Mononuclear cell (primary cell): ENCODE measurements around the gene SORCS2. TPM values are rescaled to one million over a fixed set of nuclear protein-coding genes. Genes with fewer than 3 reads are reported as not detected.

ENCODE experiments used
- H3K27me3 ChIP-seq: 2 replicates; pipeline ENCODE4 v1.6.0; 2011; ENCODE audit warnings: low read length, control low read depth; ENCODE audit not compliant: insufficient read depth
- H3K4me1 ChIP-seq: 2 replicates; pipeline ENCODE4 v1.5.1; 2011; ENCODE audit warnings: mild to moderate bottlenecking, low read length, control low read depth; ENCODE audit not compliant: insufficient read depth
- H3K4me3 ChIP-seq: 2 replicates; pipeline ENCODE4 v1.5.1; 2011; ENCODE audit warnings: mild to moderate bottlenecking, low read length, moderate library complexity
- H3K9me3 ChIP-seq: 2 replicates; pipeline ENCODE4 v1.5.1; 2011; ENCODE audit warnings: low read depth, mild to moderate bottlenecking, control low read depth, low read length
- total RNA-seq: library from RNA; depleted of rRNA; stranded (reverse); fragments of >200 nt; gene quantifications from one replicate; pipeline ENCODE4 v1.2.3, GENCODE V29; 2012

SORCS2 gene
- total RNA-seq, 1 donor: 0.10 TPM

DNA sequence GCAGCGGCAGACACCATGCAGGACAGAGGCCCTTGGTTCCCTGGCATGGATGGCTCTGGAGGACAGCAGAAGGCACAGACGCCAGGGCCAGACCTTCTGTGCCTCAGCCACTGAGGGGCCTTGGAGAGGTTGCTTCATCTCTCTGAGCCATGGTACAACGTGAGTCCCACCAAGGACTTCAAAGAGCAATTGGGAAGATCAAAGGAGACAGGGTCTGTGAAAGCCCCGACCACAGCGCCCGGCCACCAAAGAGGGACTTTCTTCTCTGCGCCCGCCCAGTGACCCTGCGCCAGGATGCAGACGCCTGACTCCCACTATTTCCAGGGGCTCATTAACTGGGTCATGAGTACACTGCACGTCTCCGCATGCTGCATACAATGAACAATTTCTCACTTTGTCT is 573.3 kb downstream of the SORCS2 start:
- H3K4me3 ChIP-seq: no peak overlapping the region
- no peaks in the 10 kb centered on the region for H3K4me1 ChIP-seq
- H3K27me3 ChIP-seq: no peaks in the 10 kb centered on the region
- H3K9me3 ChIP-seq: no peaks in the 10 kb centered on the region

DNA sequence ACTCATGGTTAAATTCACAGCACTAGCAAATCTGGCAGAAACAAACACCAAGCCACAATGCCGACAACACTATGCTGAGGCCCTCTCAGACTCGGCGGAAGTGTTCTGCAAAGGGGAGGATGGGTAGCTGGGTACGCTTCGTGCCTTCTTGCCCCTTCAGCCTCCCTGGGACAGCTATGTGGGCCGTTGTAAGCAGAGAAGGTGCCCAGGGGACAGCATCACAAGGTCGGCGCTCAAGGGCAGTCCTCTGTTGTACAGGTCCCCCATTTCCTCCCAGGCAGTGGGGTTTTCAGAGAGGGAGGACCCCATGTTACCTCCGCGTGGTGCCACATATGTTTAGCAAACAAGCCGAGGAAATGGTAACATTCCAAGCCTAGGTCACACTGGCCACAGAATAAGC is 573.7 kb downstream of the SORCS2 start:
- H3K9me3 ChIP-seq: no peaks in the 10 kb centered on the region
- no peak overlapping the region for H3K4me3 ChIP-seq
- peaks cover 4% of the 10 kb centered on the region for H3K4me1 ChIP-seq
- H3K27me3 ChIP-seq: no peaks in the 10 kb centered on the region

DNA sequence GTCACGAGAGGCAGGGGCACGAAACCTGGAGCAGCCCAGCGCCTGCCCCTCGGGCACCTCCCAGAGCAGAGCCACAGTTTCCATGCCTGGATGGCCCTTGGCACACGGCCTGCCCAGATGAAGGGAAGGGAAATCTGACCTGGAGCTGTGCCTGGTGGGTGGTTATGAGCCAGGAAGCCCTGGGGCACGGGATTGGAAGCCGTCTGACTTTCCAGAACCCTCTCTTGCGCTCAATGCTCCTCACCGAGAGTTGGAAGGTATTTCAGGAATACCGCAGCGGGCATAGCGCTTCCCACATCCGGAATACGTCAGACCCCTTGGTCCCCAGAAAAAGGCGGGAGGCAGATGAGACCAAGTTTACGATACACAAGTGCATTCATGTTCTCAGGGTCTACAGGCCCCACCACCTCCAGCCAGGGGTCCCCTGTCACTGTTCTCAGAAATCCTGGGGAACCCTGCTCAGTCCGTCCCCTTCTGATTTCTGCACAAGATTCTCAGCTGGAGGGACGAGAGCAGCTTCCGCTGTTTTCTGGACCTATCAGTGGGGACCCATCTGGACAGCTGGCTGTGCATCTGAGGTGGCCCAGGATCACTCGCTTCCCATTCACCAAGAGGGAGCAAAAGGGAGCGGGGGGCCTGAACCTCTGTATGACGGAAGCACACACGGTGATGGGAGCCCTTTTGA is 574.5 kb downstream of the SORCS2 start:
- H3K4me1 ChIP-seq: peaks cover 4% of the 10 kb centered on the region
- no peaks in the 10 kb centered on the region for H3K27me3 ChIP-seq
- H3K9me3 ChIP-seq: no peaks in the 10 kb centered on the region
- H3K4me3 ChIP-seq: no peak overlapping the region

DNA sequence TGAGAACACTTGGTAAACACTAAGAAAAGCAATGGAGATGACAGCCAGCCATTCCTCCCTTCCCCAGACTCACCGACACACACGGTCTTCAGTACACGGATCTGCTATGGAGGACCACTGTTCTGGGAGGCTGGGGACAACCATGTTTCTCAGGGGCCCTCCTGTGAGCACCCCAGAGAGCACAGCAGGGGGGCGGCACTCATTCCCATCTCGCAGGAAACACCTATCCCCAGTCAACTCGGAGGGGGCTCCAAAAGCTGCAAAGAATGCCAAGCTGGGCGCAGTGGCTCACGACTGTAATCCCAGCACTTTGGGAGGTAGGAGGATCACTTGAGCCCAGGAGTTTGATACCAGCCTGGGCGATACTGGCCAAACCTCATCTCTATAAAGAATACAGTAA is 575.2 kb downstream of the SORCS2 start:
- Histone ChIP-seq H3K27me3 (no peaks in the 10 kb centered on the region), H3K4me3 (no peak overlapping the region), H3K4me1 (peaks cover 4% of the 10 kb centered on the region), H3K9me3 (no peaks in the 10 kb centered on the region)

- Histone ChIP-seq H3K4me1 (peaks cover 4% of the 10 kb centered on the region), H3K9me3 (no peaks in the 10 kb centered on the region), H3K4me3 (no peak overlapping the region), H3K27me3 (no peaks in the 10 kb centered on the region)
Measured at GRCh38 chr4:7767966-7768365, 575.6 kb downstream of the SORCS2 start.

GRCh38 chr4:7768736-7769135 is 576.4 kb downstream of the SORCS2 start:
- no peaks in the 10 kb centered on the region for H3K9me3 ChIP-seq
- no peak overlapping the region for H3K4me3 ChIP-seq
- H3K4me1 ChIP-seq: peaks cover 4% of the 10 kb centered on the region
- no peaks in the 10 kb centered on the region for H3K27me3 ChIP-seq

GRCh38 chr4:7769396-7770223 is 577.3 kb downstream of the SORCS2 start:
- no peaks in the 10 kb centered on the region for H3K27me3 ChIP-seq
- no peak overlapping the region for H3K4me3 ChIP-seq
- H3K4me1 ChIP-seq: peaks cover 4% of the 10 kb centered on the region
- no peaks in the 10 kb centered on the region for H3K9me3 ChIP-seq

DNA sequence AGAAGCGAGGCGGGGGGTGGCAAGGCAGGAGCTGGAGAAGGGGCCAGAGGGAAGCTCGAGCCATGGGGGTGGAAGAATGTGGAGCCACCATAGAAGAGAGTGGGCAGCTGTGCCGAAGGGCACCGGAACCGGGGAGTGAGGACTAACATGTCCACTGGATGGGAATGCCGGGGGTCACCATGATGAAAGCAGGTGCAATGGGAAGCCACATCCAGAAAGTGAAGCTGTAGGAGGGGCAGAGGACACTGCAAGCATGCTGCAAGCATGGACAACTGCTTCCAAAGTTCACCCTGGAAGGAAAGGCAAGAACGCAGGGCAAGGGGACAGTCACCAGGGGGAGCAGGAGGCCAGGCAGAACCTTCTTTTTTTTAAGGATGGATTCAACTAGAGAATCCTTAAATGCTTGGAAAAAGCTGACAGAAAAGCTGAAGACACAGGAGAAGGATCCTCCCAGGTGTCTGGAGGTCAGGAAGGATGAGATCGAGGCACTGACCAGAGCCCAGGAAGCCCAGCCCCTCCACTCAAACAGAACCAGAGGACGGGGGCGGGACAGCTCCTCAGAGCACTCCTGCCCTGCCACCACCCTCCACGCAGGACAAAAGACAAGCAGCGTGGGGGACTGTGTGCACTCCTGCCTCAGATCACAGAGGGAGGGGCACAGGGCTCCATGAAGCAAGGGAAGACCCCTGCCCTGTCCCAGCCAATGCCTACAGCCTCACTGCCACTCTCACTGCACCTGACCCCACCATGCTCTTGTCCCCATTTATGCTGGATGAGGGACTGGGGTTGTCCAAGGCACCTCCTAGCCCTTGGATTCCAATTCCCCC is 578.1 kb downstream of the SORCS2 start:
- Histone ChIP-seq H3K4me1 (peaks cover 4% of the 10 kb centered on the region), H3K9me3 (no peaks in the 10 kb centered on the region), H3K27me3 (no peaks in the 10 kb centered on the region), H3K4me3 (no peak overlapping the region)

GRCh38 chr4:7771056-7771455 is 578.7 kb downstream of the SORCS2 start:
- no peaks in the 10 kb centered on the region for H3K27me3 ChIP-seq
- peaks cover 4% of the 10 kb centered on the region for H3K4me1 ChIP-seq
- H3K4me3 ChIP-seq: no peak overlapping the region
- no peaks in the 10 kb centered on the region for H3K9me3 ChIP-seq

DNA sequence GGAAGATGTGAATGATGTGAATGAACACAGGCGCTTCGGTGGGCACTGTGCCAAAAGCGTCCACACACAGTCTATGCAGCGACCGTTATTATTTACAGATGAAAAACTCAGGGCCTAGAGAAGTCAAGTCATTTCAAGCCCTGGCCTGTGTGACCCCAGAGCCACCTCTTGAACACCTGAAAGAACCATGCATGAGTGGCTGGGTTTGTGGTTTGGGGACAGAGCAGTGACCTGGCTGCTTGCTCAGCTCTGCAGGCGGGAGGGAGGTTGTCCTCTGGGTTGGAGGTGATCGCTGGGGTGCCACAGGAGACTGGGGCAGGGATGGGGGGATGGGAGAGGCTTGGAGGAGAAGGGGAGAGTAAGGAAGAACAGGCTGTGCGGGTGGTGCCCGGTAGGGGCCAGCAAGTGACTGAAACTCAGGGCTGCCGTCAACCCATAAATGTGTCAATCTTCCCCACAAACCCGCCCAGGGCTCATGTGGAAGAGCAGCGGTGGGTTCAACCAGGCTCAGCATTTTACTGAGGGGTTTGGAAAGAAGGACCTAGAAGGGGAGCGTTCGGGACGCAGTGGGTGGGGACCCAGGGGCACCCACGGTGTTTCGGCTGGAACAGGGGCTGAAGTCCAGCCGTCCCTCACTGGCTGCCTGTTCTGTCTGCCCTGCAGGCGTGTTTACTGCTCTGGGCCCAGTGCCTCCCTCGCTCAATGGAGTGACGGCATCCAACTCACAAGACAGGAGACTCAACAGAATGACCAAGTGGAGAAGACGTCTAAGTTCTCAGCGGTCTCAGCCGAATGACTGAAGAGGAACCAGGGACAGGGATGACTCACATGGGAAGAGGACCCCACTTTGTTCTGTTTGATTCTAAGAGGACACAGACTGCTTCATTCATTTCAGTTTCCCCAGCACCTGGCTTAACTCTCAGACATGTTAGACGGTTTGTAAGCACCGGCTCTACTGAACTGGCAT is 579.5 kb downstream of the SORCS2 start:
- H3K4me3 ChIP-seq: no peak overlapping the region
- H3K4me1 ChIP-seq: peaks cover 4% of the 10 kb centered on the region
- no peaks in the 10 kb centered on the region for H3K27me3 ChIP-seq
- H3K9me3 ChIP-seq: no peaks in the 10 kb centered on the region

GRCh38 chr4:7772711-7773385 is 580.5 kb downstream of the SORCS2 start:
- Histone ChIP-seq H3K4me3 (no peak overlapping the region), H3K9me3 (no peaks in the 10 kb centered on the region), H3K4me1 (peaks cover 4% of the 10 kb centered on the region), H3K27me3 (no peaks in the 10 kb centered on the region)

DNA sequence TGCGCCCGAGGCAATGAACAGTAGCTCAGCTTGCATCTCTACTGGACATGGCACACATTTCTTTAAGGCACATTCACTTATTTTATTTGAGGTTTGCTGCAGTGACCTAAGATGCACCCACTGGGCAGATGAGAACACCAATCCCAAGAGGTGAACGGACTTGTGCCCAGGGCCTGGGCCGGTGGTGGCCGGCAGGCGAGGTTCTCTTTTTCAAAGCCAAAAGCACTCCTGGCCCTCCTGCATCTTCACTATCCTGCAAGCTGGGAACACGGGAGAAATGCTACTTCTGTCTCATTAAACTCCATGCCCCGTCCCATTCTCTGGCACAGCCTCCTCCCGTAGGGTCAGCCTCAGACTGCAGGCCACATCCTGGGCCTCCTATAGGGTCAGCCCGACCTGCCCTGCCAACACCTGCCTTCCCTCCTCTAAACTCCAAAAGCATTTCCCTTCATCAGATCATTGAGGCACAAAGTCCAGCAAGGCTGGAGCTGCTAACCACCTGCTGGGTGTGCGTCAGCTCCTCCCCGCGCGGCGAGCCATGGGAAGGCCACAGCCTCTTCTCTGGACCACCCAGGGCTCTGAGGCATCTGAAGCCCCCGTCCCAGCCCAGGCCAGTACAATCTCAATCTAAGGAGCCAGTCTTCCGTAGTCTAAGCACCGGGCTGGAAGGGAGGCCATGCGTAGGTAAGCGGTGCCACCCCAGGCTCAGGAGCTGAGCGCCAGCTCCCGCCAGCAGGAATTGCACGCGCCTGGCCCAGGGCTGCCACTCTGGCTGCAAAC is 581.3 kb downstream of the SORCS2 start:
- H3K27me3 ChIP-seq: no peaks in the 10 kb centered on the region
- H3K4me3 ChIP-seq: no peak overlapping the region
- no peaks in the 10 kb centered on the region for H3K9me3 ChIP-seq
- peaks cover 4% of the 10 kb centered on the region for H3K4me1 ChIP-seq
